HEK293 (cell line): ENCODE results near the gene PKMYT1.

Experiments
- CTCF ChIP-seq: fragments of 450-650 bp; formaldehyde crosslinking; IDR thresholded peaks from 2 replicates; pipeline ENCODE4 v1.5.1; 2016; ENCODE audit warnings: missing biosample characterization, missing genetic modification characterization
- KLF10 ChIP-seq: fragments of 450-650 bp; IDR thresholded peaks from 2 replicates; pipeline ENCODE4 v1.5.1; 2018; ENCODE audit warnings: missing biosample characterization, mild to moderate bottlenecking, missing genetic modification characterization
- SALL2 ChIP-seq: fragments of 450-650 bp; formaldehyde crosslinking; IDR thresholded peaks from 2 replicates; pipeline ENCODE4 v1.5.0; 2017; ENCODE audit warnings: missing biosample characterization, mild to moderate bottlenecking, missing genetic modification characterization, borderline replicate concordance
- ZNF133 ChIP-seq: fragments of 450-650 bp; formaldehyde crosslinking; IDR thresholded peaks from 2 replicates; pipeline ENCODE4 v1.5.1; 2016; ENCODE audit warnings: missing biosample characterization, missing genetic modification characterization
- ZNF280D ChIP-seq: fragments of 450-650 bp; formaldehyde crosslinking; IDR thresholded peaks from 2 replicates; pipeline ENCODE4 v1.5.1; 2016; ENCODE audit warnings: missing biosample characterization, missing genetic modification characterization
- ZNF362 ChIP-seq: fragments of 450-650 bp; formaldehyde crosslinking; IDR thresholded peaks from 2 replicates; pipeline ENCODE4 v1.5.1; 2016; ENCODE audit warnings: missing biosample characterization, missing genetic modification characterization
- ZNF639 ChIP-seq: fragments of 450-650 bp; formaldehyde crosslinking; IDR thresholded peaks from 2 replicates; pipeline ENCODE4 v1.5.1; 2016; ENCODE audit warnings: missing biosample characterization, missing genetic modification characterization

- TF ChIP-seq CTCF (tag by site-specific recombination) (no peak), KLF10 (tag by site-specific recombination) (no peak), ZNF639 (tag by site-specific recombination) (no peak), ZNF362 (tag by site-specific recombination) (no peak), ZNF133 (no peak), ZNF280D (tag by site-specific recombination) (no peak), SALL2 (no peak)
Observed at GRCh38 chr16:2949705-2950352, 30.4 kb downstream of the PKMYT1 start.
